OCI-LY7 (cell line): Measurements from ENCODE around the gene TMEM63A.

Experiments
- EZH2phosphoT487 ChIP-seq: fragments of 200-600 bp; sonication (generic); IDR thresholded peaks from 2 replicates; pipeline ENCODE4 v1.6.1; 2018; ENCODE audit warnings: low read depth, borderline replicate concordance, mild to moderate bottlenecking, mixed run types, antibody characterized with exemption, low read length, moderate library complexity, mixed read lengths
- TF ChIP-seq, protein P1 (sequence below): fragments of 200-600 bp; sonication (generic); conservative IDR thresholded peaks from 2 replicates; pipeline ENCODE4 v1.5.1; 2014; ENCODE audit warnings: mild to moderate bottlenecking, antibody characterized with exemption, low read length, moderate library complexity, mixed read lengths

DNA sequence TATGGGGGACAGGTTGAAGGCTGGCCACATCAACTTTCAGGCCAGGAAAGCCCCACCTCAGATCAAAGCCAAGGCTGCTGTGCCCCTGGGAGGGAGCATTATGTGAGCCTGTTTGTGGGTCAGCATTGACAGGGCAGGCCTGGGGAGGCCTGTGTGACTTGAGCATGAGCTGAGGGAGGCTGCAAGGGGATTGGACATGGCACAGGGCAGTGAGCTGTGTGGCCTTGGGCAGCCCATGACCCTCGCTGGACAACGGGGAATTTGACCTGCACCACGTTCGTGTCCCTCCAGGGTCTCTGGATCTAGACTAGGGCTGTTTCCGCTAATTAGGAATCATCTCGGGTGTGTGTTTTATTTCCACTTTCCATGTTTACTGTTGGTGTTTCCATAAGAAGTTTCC is 24.3 kb upstream of the TMEM63A start:
- TF ChIP-seq, protein P1, sequence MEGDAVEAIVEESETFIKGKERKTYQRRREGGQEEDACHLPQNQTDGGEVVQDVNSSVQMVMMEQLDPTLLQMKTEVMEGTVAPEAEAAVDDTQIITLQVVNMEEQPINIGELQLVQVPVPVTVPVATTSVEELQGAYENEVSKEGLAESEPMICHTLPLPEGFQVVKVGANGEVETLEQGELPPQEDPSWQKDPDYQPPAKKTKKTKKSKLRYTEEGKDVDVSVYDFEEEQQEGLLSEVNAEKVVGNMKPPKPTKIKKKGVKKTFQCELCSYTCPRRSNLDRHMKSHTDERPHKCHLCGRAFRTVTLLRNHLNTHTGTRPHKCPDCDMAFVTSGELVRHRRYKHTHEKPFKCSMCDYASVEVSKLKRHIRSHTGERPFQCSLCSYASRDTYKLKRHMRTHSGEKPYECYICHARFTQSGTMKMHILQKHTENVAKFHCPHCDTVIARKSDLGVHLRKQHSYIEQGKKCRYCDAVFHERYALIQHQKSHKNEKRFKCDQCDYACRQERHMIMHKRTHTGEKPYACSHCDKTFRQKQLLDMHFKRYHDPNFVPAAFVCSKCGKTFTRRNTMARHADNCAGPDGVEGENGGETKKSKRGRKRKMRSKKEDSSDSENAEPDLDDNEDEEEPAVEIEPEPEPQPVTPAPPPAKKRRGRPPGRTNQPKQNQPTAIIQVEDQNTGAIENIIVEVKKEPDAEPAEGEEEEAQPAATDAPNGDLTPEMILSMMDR, result no peak
- TF ChIP-seq EZH2phosphoT487, result no peak
